Measurements from ENCODE around the gene BARHL2.

BARHL2 gene

DNA sequence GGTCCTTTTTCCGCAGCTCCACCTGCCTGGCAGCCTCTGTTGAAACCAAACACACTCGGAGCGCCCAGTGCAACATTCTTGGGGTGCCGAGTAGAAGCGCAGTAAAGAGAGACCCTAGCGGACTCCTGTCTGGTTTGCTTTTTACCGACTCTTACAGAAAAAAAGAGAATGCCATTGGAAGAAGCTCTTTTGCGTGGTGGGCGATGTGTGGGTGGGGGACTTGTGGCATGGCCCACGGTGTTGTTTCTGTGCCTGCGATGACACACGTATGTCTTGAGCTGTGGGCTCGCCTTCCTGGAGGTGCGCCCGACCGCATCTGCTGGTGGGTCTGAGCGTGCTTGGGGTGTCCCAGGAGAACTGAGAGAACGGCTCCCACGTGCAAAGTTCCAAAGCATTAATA lies 7.3 kb upstream of the BARHL2 start:
- no peak for FAIRE-seq

DNA sequence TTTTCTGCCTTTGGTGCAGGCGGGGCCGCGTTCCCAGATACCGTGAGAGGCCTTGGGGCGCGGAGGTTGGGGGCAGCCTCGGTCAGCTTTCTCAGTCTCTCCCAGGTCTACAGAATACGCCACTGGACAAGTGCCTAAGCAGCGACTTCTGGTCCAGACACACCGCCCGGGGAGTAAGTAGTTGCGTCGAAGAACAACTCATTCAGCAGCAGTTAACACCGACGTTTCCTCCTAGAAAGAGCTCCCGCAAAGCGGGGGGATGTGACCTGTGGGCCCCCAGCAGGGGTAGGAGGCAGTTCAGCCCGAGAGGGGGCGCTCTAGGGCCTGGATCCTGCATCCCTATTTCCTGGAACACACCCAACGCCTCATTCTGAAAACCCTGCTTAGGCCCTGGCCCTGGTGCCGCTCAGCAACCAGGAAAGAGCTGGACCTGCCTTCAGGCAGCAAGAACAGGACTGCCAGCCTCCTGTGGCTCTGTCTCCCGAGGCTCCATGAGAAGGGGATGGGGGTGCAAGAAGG lies 6.5 kb upstream of the BARHL2 start:
- FAIRE-seq, result no peak

DNA sequence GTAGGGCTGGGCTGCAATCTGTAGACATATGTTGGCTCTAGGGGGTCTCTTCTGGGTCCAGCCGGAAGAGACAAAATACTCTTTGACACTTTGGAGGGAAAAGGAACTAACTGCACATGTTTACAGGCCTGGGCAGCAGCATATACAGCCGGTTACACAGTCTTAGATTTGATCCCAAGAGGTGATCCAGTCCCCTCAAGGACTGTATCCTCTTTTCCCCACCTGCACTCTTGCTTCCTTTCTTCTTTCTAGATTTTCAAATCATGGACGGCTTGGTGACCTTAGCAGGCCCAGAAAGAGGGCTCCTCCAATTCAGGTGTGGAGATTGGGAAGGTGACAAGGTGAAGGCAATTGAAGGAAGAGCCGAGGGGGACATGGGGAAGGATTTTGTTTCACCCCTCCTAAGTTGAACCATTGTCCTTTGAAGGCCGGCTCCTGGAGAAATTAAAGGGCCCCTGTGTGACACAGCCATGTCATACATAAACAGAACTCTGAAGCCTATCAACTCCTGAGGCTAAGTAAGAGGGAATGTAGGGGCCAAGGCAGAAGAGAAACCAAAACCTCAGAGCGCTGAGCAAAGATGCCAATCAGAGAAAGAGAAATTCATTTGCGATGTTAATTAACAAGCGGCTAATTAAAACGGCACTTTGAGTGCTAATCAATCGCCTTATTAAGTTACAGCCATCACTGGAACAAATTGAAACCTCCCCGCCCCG lies 5.9 kb upstream of the BARHL2 start:
- no peak for FAIRE-seq

DNA sequence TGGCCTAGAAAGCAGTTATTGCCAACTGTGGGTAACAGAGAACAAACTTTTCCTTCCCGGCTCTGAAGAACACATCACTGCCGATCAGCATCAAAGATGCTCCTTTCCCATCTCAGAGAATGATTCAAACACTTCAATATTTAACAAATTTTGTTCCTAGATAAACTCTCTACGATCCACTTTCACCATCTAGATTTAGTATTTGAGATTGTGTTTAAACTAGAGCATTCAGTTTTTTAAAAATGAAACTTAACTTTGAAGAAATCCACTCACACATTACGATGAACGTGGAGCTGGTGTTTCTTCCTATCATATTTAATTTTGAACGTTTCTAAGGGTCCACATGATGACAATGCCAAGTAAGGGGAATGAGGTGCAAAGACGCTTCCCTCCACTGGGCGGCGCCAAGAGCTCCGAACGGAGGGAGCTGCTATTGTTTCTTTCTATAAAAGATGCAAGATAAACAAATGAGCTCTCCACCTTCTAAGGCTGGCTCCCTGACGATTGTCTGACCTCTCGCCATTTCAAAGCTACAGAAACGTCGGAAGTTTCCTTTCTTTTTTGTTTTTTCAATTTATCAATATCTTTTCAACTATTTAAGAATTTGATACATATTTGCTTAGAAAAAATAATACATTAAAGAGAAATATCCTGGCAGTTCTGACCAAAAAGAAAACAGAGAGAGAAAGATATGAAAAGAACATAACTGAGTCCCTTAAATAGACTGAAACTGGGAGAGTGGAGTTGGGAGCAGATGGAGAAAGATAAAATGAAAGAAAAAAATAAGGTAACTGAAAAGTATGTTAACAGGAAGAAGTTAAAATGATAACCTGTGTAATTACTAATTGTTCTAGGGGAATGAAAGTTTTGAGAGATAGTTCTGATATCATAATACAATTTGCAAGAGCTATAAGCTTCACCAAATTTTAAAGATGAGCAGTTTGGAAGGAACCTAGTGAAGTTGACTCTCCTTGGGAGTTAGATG lies 4.4 kb upstream of the BARHL2 start:
- FAIRE-seq, result peak; percentile 23

DNA sequence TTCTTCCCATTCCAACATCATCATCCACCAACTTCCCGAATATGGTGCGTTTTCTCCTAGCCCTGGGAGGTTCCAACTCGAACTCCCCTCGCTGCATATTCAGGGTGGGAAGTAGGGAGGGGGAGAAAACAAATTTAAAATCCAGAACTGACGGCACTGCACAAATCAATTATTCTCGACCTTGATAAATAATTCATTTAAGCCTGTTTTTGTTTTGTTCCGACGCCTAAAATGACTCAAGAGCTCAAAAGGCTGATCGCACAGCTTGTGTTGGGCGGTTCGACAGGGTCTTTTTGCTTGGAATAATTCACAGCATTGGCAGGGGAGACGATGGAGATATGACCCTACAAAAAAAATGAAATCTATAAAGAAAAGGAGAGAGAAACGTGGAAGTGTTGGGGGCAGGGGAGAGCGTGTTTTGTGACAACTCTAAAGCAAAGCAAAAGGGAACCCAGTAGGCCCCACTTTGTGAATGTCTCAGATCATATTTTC lies 3.1 kb upstream of the BARHL2 start:
- FAIRE-seq, result no peak

DNA sequence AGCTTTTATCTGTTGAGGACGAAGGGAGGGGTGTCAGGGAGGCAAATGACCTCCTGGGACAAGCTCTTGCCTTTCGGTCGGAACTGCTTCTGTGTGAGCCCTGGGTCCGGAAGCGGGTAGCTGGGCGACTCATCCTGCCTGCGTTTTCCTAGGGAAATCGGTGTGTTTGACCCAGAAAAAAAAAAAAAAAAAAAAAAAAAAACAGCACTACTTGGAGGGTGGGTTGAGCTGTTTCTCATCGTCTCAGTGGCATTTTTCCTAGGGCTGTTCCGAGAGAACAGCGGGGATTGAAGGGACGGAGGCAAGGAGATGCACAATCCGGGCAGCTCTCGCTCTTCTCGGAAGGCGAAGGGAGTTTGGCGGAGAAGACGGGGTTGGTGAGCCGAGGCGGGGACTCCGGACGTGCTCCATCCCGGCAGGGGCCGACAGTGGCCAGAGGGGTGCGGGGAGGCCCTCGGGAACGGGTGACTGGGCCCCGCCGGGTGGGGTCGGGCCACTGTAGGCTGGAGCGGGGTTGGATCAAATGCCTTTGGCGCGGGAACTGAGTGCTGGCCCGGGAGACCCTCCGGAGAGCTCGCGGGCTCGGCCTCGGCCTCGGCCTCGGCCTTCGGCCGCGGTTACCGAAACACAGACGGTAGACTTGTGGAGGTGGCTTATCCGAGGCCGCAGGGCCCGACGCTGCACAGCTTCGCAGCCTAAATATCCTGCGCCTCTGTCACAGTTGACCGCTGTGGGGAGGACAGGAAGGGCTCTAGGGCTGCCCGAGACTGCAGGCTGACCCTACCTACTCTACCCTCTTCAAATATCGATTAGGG lies 2.4 kb upstream of the BARHL2 start:
- FAIRE-seq, result no peak

DNA sequence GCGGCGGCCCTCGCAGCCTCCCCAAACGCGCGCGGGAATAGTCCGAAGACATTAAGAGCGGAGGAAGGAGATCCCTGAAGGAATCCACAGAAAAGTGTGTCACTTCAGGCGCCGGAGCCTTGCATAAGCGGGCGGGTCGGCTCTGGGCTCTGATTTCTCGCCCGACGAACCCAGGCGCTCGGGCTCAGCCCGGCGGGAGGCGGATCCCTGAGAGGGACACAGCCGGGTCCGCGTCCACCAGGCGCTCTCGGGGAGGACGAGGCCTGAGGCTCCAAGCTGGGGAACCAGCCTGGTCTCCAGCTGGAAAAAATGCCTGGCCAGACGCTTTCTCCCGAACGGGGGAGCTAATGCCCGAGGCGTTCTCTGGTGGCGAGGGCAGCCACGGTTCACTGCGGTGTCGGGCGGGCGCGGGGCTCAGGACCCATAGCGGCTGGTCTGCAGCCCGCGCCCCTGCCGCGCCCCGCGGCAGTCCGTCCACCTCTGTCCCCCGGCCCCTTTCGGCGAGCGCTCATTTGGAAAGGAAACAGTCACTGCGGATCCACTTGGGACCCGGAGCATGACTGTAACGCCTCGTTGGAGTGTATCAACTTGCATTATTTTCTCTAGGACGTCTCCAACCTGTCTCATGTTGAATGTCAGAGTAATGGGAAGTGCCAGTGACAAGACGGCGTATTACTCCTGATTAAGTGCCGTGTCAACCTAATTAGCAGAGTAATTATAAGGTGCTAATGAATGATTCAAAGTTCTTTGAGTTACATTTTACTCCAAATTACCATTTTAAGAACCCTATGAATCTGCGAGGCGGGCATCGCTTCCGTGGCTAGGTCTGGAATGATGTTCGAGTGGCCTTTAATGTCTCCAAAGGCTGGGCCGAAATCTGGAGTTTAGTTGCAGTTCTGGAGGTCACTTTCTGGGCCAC lies 1.6 kb upstream of the BARHL2 start:
- no peak for FAIRE-seq

DNA sequence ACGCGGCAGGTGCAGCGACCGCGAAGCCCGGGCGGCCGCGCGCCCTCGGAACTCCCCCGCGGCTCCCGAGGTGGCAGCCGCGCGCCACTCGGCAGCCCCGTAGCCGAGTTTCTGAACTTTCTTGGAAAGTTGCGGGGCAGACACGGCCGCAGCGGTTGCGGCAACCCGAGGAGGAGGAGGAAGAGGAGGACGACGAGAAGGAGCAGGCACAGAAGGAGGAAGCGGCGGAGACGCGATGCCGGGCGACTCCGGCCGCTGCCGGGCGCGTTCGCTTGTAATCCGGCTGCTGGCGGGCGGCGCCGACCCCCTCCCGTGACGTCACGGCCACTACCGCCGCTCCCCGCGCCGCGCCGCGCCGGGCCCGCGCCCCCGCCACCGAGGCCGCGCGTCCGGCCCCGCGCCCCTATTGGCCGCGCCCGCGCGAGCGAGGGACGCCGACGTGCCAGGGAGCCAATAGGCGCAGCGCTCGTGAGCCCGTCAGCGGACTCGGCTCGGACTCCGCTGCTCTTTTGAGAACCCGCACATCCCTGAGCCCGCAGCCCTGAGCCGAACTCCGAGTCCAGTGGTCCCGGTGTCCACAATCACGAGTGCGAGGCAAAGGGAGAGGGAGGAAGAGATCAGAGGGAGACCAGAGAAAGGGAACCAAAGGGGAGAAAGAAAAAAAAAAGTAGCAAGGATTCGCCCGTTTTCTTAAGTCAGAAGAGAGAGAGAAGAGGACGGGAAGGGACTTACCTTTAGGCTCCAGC lies 736 bp upstream of the BARHL2 start:
- no peak for FAIRE-seq

DNA sequence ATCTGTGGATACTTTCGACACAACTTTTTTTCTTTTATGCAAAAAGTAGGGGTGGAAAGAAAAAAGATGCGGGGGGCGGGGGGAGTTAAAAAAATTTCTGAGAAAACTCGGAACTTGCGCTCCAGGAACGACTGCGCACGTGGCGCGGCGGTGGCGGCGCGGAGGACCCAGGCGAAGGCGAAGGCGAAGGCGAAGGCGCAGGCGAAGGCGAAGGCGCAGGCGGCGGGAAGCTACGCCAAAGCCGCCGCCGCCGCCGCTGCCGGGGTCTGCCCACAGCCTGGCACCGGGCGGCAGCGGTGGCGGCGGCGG lies 208 bp upstream of the BARHL2 start:
- FAIRE-seq, result no peak

DNA sequence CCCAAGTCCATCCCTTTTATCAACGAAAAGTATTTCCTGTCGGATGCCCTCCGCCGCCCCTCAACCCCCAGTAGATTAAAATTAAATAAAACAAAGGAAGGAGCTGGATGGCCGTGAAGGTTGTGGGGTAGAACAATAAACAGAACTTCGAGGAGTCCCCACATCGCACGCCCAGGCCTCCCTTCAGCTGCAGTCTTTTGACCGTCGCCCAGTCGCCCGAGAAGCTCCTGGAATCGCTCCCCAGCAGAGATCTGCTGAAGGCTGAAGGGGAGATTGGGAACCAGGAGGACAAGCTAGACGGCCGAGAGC lies 905 bp downstream of the BARHL2 start:
- no peak for FAIRE-seq

DNA sequence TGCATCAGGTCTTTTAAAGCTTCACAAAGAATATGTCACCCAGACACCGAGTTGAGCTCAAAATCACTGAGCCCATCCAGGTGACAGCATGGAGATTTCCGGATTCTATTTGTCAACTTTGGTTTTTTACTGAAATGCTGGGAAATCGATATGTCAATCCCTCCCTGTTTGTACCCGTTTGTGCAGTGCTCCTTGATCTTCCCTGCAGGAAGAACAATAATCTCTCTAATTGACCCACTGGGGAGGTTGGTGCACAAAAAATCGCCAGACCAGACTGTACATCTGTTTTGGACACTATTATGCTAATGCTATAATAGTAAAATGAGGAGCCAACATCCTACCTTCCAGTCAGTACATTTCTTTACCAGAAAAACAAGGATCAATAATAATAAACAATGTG lies 1.8 kb downstream of the BARHL2 start:
- no peak for FAIRE-seq

DNA sequence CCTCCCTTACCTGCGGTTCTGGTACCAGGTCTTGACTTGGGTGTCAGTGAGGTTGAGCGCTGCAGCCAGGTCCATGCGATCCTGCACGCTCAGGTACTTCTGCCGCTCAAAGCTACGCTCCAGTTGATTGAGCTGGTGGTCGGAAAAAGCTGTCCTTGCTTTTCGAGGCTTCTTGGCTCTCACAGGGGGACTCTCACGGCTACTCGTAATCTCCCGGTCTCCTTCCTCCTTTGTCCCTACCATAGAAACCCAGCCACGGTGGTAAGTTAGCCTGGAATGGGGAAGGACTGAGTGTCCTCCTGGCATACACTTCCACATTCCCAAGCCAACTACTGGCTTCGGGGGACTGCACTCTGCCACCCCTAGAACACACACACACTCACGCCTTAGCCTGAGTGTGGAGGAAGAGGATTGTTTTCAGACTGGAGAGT lies 2.6 kb downstream of the BARHL2 start:
- FAIRE-seq, result no peak

DNA sequence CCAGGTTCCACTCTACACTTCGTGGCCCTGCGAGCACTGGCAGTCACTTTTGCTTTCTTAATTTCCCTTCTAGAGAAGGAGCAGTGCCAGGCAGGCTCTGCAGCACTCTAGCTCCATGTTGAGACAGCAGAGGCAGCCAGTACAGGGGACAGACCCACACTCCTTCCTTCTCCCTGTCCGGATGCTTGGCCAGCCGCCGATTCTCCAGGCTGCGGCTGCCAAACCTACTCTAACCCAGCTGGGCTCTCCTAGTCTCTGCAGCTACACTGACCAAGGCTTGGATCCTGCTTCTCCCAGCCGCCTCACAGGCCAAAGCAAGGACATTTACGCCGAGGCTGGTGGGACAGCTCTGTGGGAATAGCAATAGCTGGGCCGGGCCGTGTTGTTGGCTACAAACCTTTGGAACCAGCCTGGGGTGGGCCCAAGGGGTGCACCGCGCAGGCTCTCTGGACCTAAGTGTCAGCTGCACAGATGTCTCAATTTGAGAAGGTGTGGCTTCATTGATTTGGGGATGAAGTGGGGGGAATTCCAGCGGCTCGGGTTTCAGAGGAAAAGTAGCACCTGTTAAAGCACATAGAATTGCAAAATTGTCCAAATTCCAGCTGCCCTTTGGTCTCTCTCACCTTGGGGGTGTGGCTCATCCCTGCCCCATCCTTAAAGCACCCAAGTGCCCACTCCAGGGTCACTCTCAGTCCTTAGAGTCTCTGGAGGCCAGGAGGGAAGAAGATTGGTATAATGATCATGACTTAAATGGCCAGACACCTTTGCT lies 3.2 kb downstream of the BARHL2 start:
- no peak for FAIRE-seq

DNA sequence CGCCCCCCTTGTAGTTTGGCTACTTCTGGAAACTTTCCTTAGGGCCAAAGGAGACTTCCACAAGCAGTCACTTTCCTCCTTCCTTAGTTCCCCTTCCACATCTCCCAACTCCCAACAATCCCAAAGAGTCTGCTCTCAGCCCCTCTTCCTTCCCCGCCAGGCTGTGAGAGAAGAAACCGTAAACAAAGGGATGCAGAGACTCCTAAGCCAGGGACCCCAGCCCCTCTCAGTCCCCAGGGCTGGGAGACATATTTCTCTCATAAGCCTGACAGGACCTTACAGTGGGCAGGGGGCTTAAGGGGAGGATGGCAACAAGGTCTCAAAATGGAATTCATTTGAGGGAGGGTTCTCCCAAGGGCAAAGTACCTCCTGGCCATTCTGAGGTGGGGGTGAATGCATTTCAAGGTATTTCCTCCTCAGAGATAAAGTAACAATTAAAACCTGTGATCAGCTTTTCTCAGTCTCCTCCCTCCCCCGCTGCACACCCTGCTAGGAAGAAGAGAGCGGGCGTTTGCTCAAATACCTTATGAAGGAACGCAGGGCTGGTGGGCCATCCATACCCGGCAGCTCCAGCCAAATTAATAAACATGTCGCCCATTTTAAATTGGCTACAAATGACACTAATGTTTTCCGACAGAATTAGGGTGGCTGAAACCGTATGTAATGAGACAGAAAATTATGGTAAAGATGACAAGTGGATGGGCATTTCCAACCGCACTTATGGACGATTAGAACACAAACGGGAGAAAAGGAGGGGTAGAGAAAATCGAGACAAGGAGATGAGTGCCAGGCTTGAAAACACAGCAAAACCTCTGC lies 4.0 kb downstream of the BARHL2 start:
- FAIRE-seq, result no peak

DNA sequence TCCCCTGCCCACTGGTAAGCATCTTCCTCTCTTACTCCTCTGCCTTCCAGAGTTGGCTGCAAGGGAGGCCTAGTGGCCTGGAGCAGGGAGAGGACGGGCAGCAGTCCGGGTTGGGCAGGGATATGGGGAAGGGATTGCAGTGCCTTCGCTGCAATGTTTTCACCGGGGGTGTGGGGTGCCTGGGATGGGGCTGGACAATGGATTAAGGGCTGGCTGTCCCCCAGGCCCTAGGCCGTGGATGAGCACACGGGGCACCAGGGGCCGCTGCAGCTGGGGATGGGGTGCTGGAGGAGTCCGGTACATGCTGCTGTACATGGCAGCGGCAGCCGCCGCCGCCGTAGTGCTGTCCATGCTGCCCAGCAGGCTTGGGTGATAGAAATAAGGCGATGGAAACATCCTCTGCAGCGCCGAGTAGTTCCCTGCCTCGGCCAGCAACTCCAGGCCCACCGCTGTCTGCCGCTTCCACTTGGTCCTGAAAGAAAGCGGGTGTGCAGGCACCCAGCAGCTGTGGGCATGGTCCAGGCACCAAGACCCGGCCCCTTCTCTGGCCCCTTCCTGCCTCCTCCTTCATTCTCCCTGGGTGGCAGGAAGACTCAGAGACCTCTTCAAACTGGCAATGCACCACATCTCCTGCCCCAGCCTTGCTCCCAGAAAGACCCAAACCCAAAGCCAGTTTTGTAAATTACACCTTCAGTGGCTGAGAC lies 4.8 kb downstream of the BARHL2 start:
- FAIRE-seq, result no peak

DNA sequence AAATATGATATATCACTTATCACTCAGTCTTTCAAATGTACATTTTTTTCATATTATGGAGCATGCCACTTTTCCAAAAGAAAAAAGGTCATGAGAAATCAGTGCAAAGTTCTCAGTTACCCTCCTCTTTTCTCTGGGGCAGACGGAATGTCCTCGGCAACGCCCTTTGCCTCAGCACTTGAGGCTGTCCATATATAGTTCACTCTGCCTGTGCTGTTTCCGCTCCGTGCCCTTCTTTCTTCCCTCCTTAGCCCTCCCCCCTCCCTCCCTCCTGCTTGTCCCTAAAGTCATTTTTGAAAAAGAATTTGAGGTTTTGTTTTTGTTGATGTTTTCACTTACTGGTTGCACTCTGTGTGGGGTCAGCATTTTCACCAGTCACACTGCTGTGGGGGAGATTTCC lies 5.4 kb downstream of the BARHL2 start:
- no peak for FAIRE-seq

DNA sequence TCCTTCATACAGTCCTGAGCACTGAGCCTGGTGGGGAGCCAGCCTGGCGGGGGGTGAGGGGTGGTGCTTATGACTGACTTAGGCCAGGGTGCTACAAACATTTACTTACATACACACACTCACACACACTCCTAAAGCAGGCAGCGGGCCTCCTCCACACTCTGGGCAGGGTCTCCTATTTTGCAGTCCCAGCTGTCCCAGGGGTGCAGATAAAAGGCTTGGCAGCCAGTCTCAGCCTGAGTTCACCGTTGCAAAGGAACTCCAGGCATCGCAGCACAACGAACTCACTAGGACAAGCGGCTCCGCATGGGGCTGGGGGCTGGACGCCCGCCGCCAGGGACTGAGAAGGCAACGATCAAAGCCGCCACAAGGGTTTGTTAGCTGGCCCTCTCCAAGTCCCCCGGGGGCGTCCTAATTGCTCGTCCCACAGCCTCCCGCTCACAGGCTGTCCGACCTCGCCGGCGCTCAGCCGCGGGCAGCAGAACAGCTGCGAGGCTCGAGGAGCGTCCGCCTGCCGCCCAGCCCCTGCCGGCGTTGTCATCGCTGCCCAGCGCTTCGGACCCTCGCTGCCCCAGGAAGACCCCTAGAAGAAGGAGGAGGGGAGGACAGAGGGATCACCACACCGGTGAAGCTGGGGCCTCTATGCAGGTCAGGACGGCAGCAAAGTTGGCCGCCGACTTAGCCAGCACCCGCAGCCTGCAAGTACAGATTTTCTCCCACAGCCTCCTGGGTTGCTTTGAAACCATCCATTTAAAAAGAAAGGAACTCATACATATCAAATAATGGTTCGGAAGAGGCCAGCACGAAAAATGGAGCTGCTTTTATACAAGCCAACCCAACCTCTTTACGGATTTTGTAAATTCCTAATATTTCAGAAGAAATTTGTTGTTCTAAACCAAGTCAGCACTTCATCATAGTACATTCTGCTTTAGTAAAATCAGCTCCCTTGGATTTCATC lies 6.2 kb downstream of the BARHL2 start:
- FAIRE-seq, result no peak

DNA sequence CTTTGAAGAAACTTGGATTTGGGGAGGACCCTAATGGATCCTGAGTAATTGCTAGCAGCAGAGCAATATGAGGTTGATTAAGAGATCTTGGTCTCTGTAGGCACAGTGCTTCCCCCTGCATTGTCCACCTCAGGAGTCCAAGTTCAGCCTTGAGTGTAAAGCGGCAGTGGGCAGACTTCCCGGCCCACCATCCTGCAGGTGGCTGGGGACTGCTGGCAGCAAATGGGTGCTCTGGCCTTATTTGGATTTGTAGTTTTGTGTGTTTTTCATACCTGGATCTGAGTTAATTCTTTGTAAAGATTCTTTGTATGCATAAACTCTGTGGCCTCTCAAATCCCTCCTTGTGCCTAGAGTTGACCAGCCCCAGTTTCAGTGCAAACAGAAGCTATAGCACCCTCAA lies 7.6 kb downstream of the BARHL2 start:
- no peak for FAIRE-seq
